ENCODE data around the gene EIF3D. TPM values are rescaled to one million over a fixed set of nuclear protein-coding genes. Genes with fewer than 3 reads are reported as not detected.

Gene EIF3D
- total and polyA plus RNA-seq, 2 of the 8 experiments (the other 6 are each of a cell fraction or from before 2014, with no cell fraction given), result 195 to 408 TPM

DNA sequence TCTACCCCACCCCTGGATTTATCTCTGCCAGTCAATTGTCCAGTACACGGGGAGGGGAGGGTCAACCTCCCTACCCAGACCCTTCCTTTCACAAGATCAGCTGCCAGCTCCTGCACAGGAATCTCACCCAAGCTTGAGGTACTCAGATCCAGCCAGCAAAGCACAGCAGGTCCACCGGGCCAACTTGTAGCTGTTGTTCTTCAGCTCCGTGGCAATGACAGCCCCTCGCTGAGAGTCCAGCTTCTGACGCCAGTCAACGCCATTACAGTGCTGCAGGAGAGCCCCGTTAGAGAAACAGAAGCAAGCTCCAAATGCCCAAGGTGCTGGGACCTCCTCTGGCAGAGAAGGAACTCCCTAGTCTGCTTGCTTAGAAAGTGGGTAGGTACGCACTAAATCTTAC lies 16.6 kb downstream of the EIF3D start:
- no peak overlapping the region for H3K14ac ChIP-seq (ENCODE audit: insufficient read length)
- no peak overlapping the region for H4K91ac ChIP-seq (replicated peaks; ENCODE audit: insufficient read length, low read length)
- 0 out of 7 replicates have a peak, but pooled peaks cover 0 to under 1% (median 0%) of the 10 kb centered on the region in 4 experiments for H3K4me1 ChIP-seq (replicated peaks in 1 of 4; ENCODE audit: control insufficient read depth in 3 of 4, insufficient read depth in 4 of 4, low read length in 3 of 4)
- no peak overlapping the region for H2BK12ac ChIP-seq (ENCODE audit: low read depth, low read length)
- no peak overlapping the region for H3K4ac ChIP-seq (replicated peaks; ENCODE audit: insufficient read length, low read depth, low read length)
- no peak overlapping the region for H4K5ac ChIP-seq (ENCODE audit: insufficient read length, low read depth, low read length)
- H4K8ac ChIP-seq (ENCODE audit: extremely low read depth, insufficient read depth, low read length), result no peak overlapping the region
- H2AK5ac ChIP-seq (ENCODE audit: low read depth, low read length), result no peak overlapping the region
- no peaks in the 10 kb centered on the region; a peak in 1 of 4 replicates for H3K9me3 ChIP-seq (ENCODE audit: insufficient read depth in 2 of 2, low read depth in 1 of 2, low read length in 1 of 2)
- FAIRE-seq (no peak), DNase-seq (ENCODE audit: low read depth in 1 of 2, low spot score in 2 of 2) (no peak)
- no peaks in the 10 kb centered on the region; the same call in 1 of the 2 replicates for H3K79me1 ChIP-seq (ENCODE audit: low read depth, low read length)
- no peak overlapping the region for H3K56ac ChIP-seq (replicated peaks; ENCODE audit: insufficient read length, low read depth, low read length)
- H3K23ac ChIP-seq (ENCODE audit: insufficient read length), result no peak overlapping the region
- ChIA-PET POLR2A (ENCODE audit: partially characterized antibody) (interaction anchor here (0.8 to 8.8 kb wide), 5 partner anchors 9 to 31 kb away, joined by 3 to 92 read pairs (median 3); partner anchors contain the start of genes EIF3D and TXN2), CTCF (ENCODE audit: partially characterized antibody) (interaction anchor here (1.6 to 5.6 kb wide), 6 partner anchors 11 to 218 kb away, joined by 5 to 63 read pairs (median 9); no protein-coding TSS in a partner anchor)
- H2BK120ac ChIP-seq (replicated peaks; ENCODE audit: low read depth, low read length), result no peak overlapping the region
- 95% methylated on average over 8 of the region's 8 CpGs; no CpG with 5 or more reads in 1 of the 2 experiments for WGBS, 2 experiments (ENCODE audit: extremely low coverage in 1 of 2, insufficient coverage in 1 of 2, insufficient read length in 1 of 2, insufficient replicate concordance in 2 of 2, low coverage in 1 of 2, low lambda C conversion rate in 2 of 2, missing lambda C conversion rate in 1 of 2)
- H3K23me2 ChIP-seq (ENCODE audit: low read depth, low read length), result no peaks in the 10 kb centered on the region
- H2AFZ ChIP-seq (ENCODE audit: low read length), result no peak overlapping the region
- no peak overlapping the region for H2BK20ac ChIP-seq (ENCODE audit: low read length)
- no peak overlapping the region for H3K18ac ChIP-seq (ENCODE audit: extremely low read depth, low read length)
- H2BK15ac ChIP-seq (ENCODE audit: low read length), result no peak overlapping the region
- H4K20me1 ChIP-seq (replicated peaks in 1 of 2; ENCODE audit: control insufficient read depth in 1 of 2, insufficient read depth in 2 of 2, low read length in 2 of 2), result peaks cover 3 to 22% of the 10 kb centered on the region in 2 experiments
- no peak overlapping the region for H3K9ac ChIP-seq (replicated peaks in 1 of 4; ENCODE audit: extremely low read depth in 1 of 4, low read depth in 3 of 4, low read length in 3 of 4)
- H3K27ac ChIP-seq (ENCODE audit: low read depth, low read length), result no peak overlapping the region
- H3K4me3 ChIP-seq (ENCODE audit: extremely low read depth in 1 of 4, insufficient read depth in 2 of 4, low read depth in 3 of 4, low read length in 4 of 4), result no peak overlapping the region
- peaks cover 52 to 71% (median 65%) of the 10 kb centered on the region in 4 experiments for H3K36me3 ChIP-seq (ENCODE audit: control insufficient read depth in 2 of 4, insufficient read depth in 4 of 4, low read length in 3 of 4)
- H2BK5ac ChIP-seq (ENCODE audit: low read depth, low read length), result no peak overlapping the region
- no peak overlapping the region for H3K4me2 ChIP-seq (ENCODE audit: insufficient read depth in 1 of 2, low read depth in 2 of 2, low read length in 2 of 2)
- H3K27me3 ChIP-seq (replicated peaks in 1 of 4; ENCODE audit: control insufficient read depth in 3 of 4, extremely low read depth in 1 of 4, insufficient read depth in 3 of 4, low read length in 3 of 4), result peaks cover 0 to 10% (median 5%) of the 10 kb centered on the region in 4 experiments; a peak in 4 of 7 replicates
- H3K79me2 ChIP-seq (ENCODE audit: control insufficient read depth in 1 of 2, insufficient read depth in 2 of 2, low read length in 2 of 2), result no peaks in the 10 kb centered on the region
- no peak for TF ChIP-seq POLR2A (IDR thresholded peaks at IDR 0.05; ENCODE audit: control extremely low read depth in 1 of 2, low read depth in 2 of 2, low read length in 2 of 2)
- TF ChIP-seq TAF1 (IDR thresholded peaks at IDR 0.05; ENCODE audit: low read depth, low read length), result no peak
- no peak for TF ChIP-seq YY1 (IDR thresholded peaks at IDR 0.05; ENCODE audit: low read depth, low read length)
- no peak for TF ChIP-seq RNF2 (IDR thresholded peaks at IDR 0.05; ENCODE audit: borderline replicate concordance, low read depth, low read length, missing control alignments, poor library complexity, severe bottlenecking)
- TF ChIP-seq JUN (IDR thresholded peaks at IDR 0.05; ENCODE audit: low read depth, low read length), result no peak
- no peak for TF ChIP-seq MAFK (IDR thresholded peaks at IDR 0.05; ENCODE audit: low read depth, low read length)
- TF ChIP-seq CHD2 (IDR thresholded peaks at IDR 0.05; ENCODE audit: low read length), result no peak
- TF ChIP-seq ASH2L (IDR thresholded peaks at IDR 0.05; ENCODE audit: low read length), result no peak
- TF ChIP-seq, protein P1, sequence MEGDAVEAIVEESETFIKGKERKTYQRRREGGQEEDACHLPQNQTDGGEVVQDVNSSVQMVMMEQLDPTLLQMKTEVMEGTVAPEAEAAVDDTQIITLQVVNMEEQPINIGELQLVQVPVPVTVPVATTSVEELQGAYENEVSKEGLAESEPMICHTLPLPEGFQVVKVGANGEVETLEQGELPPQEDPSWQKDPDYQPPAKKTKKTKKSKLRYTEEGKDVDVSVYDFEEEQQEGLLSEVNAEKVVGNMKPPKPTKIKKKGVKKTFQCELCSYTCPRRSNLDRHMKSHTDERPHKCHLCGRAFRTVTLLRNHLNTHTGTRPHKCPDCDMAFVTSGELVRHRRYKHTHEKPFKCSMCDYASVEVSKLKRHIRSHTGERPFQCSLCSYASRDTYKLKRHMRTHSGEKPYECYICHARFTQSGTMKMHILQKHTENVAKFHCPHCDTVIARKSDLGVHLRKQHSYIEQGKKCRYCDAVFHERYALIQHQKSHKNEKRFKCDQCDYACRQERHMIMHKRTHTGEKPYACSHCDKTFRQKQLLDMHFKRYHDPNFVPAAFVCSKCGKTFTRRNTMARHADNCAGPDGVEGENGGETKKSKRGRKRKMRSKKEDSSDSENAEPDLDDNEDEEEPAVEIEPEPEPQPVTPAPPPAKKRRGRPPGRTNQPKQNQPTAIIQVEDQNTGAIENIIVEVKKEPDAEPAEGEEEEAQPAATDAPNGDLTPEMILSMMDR (IDR thresholded peaks at IDR 0.05; ENCODE audit: control extremely low read depth in 1 of 3, insufficient read depth in 1 of 3, low read depth in 1 of 3, low read length in 3 of 3), result no peak
- no peak for TF ChIP-seq CBX8 (IDR thresholded peaks at IDR 0.05; ENCODE audit: borderline replicate concordance, low read depth, low read length)
- no peak for TF ChIP-seq KDM4A (IDR thresholded peaks at IDR 0.05; ENCODE audit: low read depth, low read length, severe bottlenecking)
- TF ChIP-seq CHD1 (IDR thresholded peaks at IDR 0.05; ENCODE audit: low read depth, low read length), result no peak
